Fibroblast of villous mesenchyme (primary cell): Measurements from ENCODE around the gene TRIM39. TPM values are rescaled to one million over a fixed set of nuclear protein-coding genes. Genes with fewer than 3 reads are reported as not detected.

Experiments used
- DNase-seq: peaks from one replicate; pipeline ENCODE4 v3.0.0-alpha.2; 2010; ENCODE audit warnings: low read depth
- H3K4me3 ChIP-seq: 2 replicates; pipeline ENCODE4 v1.5.1; 2011; ENCODE audit warnings: low read depth, mild to moderate bottlenecking, low read length
- small RNA-seq: library from RNA; depleted of rRNA; stranded (forward); fragments of <200 nt; gene quantifications from one replicate; pipeline ENCODE3, GENCODE V24; 2012
- total RNA-seq: library from RNA; depleted of rRNA; stranded (reverse); fragments of >200 nt; gene quantifications from 2 replicates; pipeline ENCODE4 v1.2.3, GENCODE V29; 2012
- TF ChIP-seq, protein P1 (sequence below): IDR thresholded peaks from 2 replicates; pipeline ENCODE4 v1.5.1; 2012; ENCODE audit warnings: low read depth, mild to moderate bottlenecking, low read length; ENCODE audit not compliant: insufficient read depth

TRIM39 gene
- total RNA-seq, 1 donor: 10.8 TPM

- H3K4me3 ChIP-seq: no peak overlapping the region
- TF ChIP-seq, protein P1, sequence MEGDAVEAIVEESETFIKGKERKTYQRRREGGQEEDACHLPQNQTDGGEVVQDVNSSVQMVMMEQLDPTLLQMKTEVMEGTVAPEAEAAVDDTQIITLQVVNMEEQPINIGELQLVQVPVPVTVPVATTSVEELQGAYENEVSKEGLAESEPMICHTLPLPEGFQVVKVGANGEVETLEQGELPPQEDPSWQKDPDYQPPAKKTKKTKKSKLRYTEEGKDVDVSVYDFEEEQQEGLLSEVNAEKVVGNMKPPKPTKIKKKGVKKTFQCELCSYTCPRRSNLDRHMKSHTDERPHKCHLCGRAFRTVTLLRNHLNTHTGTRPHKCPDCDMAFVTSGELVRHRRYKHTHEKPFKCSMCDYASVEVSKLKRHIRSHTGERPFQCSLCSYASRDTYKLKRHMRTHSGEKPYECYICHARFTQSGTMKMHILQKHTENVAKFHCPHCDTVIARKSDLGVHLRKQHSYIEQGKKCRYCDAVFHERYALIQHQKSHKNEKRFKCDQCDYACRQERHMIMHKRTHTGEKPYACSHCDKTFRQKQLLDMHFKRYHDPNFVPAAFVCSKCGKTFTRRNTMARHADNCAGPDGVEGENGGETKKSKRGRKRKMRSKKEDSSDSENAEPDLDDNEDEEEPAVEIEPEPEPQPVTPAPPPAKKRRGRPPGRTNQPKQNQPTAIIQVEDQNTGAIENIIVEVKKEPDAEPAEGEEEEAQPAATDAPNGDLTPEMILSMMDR: no peak
- no peak for DNase-seq
Observed at GRCh38 chr6:30380464-30380863, 53.7 kb downstream of the TRIM39 start.

DNA sequence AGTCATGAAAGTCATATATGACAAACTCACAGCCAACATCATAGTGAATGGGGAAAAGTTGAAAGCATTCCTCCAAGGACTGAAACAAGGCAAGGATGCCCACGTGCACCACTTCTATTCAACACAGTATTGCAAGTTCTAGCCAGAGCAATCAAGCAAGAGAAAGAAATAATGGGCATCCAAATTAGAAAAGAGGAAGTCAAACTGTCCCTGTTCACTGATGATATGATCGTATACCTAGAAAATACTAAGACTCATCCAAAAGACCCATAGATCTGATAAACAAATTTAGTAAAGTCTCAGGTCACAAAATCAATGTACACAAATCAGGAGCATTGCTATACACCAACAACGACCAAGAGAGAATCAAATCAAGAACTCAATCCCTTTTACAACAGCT, 59.4 kb downstream of the TRIM39 start:
- TF ChIP-seq, protein P1: no peak
- DNase-seq: no peak
- H3K4me3 ChIP-seq: no peak overlapping the region

DNA sequence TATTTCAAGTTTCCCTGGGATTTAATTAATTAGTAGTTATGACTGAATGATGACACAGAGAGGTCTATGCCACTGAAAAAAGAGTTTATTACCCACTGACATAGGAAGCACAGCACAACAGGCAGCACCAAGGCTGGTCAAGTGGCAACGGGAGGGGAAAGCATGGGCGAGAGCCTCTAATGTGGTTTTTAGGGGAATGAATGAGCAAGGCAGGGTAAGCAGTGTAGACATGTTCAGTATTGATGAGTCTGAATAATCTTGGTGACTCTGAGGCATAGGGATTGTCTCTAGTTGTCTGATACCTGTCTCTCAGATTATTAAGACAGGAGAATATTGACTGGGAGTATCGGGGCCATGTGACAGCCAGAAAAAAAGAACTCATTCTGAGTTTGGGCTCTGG, 64.5 kb downstream of the TRIM39 start:
- no peak for DNase-seq
- TF ChIP-seq, protein P1: no peak
- H3K4me3 ChIP-seq: no peak overlapping the region

Small RNA genes within 50 kb of the gene (small RNA-seq; reads per million reads assigned to genes)
- not detected for gene HLA-N

Other genes with a start within 250 kb of the TRIM39 start
- not detected in 2 replicates for gene TRIM31, start 213.8 kb upstream of the TRIM39 start, total RNA-seq
- not detected in 2 replicates for gene TRIM40, start 190.8 kb upstream of the TRIM39 start, total RNA-seq
- gene TRIM10, start 165.7 kb upstream of the TRIM39 start, total RNA-seq: not detected in 2 replicates
- not detected in 2 replicates for gene TRIM15, start 163.4 kb upstream of the TRIM39 start, total RNA-seq
- 20.9 and 21.2 TPM in 2 replicates for gene TRIM26, start 113.5 kb upstream of the TRIM39 start, total RNA-seq
- 26.3 and 45.4 TPM in 2 replicates for gene RPP21, start 18.2 kb downstream of the TRIM39 start, total RNA-seq
- 165 and 183 TPM in 2 replicates for gene HLA-E, start 162.6 kb downstream of the TRIM39 start, total RNA-seq
- gene GNL1, start 229.6 kb downstream of the TRIM39 start, total RNA-seq: 50.3 and 52.7 TPM in 2 replicates
- 5.8 and 6.0 TPM in 2 replicates for gene PRR3, start 230.4 kb downstream of the TRIM39 start, total RNA-seq
- 30.9 and 37.6 TPM in 2 replicates for gene ABCF1, start 244.5 kb downstream of the TRIM39 start, total RNA-seq